ENCODE measurements around the gene ARID5A. TPM values are rescaled to one million over a fixed set of nuclear protein-coding genes. Genes with fewer than 3 reads are reported as not detected.

ARID5A gene
- total RNA-seq, 1 donor from 2014 or later: 38.8 TPM

DNA sequence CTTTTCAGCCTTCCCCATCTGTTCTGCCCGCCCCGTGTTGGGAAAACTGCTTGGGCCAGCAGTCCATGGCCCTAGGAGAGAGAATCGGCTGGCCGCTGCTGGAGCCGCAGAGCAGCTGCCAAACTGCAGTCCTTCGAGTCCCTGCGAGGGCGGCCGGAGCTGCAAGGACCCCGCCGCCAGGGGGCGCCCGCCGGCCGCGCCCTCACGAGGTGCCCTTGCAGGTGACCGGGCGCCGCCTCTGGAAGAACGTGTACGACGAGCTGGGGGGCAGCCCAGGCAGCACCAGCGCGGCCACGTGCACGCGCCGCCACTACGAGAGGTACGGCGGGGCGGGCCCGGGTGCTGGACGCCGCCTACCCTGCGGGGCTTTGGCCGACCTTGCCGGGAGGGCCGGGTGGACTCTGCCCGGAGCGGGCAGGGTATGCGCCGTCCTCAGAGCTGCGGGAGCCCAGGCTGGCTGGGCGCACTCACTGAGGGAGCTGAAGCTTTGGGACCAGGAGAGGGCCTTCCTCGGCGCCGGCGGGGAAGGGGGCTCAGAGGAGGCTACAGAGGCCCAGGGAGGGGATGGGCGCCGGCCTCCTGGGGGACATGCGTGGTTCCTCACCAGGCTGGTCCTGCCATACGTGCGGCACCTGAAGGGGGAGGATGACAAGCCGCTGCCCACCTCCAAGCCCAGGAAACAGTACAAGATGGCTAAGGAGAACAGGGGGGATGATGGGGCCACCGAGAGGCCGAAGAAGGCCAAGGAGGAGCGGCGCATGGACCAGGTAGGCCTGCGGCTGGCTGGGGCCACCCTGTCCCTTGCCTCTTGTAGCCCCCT is 13.6 kb downstream of the ARID5A start:
- TF ChIP-seq, protein P1, sequence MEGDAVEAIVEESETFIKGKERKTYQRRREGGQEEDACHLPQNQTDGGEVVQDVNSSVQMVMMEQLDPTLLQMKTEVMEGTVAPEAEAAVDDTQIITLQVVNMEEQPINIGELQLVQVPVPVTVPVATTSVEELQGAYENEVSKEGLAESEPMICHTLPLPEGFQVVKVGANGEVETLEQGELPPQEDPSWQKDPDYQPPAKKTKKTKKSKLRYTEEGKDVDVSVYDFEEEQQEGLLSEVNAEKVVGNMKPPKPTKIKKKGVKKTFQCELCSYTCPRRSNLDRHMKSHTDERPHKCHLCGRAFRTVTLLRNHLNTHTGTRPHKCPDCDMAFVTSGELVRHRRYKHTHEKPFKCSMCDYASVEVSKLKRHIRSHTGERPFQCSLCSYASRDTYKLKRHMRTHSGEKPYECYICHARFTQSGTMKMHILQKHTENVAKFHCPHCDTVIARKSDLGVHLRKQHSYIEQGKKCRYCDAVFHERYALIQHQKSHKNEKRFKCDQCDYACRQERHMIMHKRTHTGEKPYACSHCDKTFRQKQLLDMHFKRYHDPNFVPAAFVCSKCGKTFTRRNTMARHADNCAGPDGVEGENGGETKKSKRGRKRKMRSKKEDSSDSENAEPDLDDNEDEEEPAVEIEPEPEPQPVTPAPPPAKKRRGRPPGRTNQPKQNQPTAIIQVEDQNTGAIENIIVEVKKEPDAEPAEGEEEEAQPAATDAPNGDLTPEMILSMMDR (IDR thresholded peaks at IDR 0.05; ENCODE audit: insufficient read depth, low read length, poor library complexity, severe bottlenecking): no peak
- Histone ChIP-seq H3K4me3 (ENCODE audit: low read depth, low read length) (no peak overlapping the region), H3K36me3 (ENCODE audit: control insufficient read depth, insufficient read depth, low read length) (no peaks in the 10 kb centered on the region), H3K27me3 (ENCODE audit: control insufficient read depth, insufficient read depth, low read length) (no peaks in the 10 kb centered on the region)
- DNase-seq (ENCODE audit: low read depth): no peak

DNA sequence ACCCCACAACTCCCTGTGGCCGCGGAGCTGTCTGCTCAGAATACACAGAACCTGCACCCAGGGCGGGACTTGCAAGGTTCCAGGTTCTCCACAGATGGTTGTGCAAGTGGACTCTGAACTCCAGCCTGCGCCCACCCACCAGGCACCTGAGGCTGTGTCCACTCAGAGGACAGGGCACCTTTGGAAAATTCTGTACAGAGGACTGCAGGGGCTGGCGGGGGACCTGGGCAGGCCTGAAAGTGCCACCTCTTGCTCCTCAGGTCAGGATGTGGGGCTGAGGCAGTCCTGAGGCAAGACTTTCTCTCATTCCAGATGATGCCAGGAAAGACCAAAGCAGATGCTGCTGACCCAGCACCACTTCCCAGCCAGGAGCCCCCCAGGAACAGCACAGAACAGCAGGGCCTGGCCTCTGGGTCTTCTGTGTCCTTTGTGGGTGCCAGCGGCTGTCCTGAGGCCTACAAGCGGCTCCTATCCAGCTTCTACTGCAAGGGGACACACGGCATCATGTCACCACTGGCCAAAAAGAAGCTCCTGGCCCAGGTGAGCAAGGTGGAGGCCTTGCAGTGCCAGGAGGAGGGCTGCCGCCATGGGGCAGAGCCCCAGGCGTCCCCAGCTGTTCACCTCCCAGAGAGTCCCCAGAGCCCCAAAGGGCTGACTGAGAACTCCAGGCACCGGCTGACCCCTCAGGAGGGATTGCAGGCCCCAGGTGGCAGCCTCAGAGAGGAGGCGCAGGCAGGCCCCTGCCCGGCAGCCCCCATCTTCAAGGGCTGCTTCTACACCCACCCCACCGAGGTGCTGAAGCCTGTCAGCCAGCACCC is 14.4 kb downstream of the ARID5A start:
- DNase-seq (ENCODE audit: low read depth): no peak
- Histone ChIP-seq H3K4me3 (ENCODE audit: low read depth, low read length) (no peak overlapping the region), H3K27me3 (ENCODE audit: control insufficient read depth, insufficient read depth, low read length) (no peaks in the 10 kb centered on the region), H3K36me3 (ENCODE audit: control insufficient read depth, insufficient read depth, low read length) (no peaks in the 10 kb centered on the region)
- TF ChIP-seq, protein P1 (IDR thresholded peaks at IDR 0.05; ENCODE audit: insufficient read depth, low read length, poor library complexity, severe bottlenecking): no peak

DNA sequence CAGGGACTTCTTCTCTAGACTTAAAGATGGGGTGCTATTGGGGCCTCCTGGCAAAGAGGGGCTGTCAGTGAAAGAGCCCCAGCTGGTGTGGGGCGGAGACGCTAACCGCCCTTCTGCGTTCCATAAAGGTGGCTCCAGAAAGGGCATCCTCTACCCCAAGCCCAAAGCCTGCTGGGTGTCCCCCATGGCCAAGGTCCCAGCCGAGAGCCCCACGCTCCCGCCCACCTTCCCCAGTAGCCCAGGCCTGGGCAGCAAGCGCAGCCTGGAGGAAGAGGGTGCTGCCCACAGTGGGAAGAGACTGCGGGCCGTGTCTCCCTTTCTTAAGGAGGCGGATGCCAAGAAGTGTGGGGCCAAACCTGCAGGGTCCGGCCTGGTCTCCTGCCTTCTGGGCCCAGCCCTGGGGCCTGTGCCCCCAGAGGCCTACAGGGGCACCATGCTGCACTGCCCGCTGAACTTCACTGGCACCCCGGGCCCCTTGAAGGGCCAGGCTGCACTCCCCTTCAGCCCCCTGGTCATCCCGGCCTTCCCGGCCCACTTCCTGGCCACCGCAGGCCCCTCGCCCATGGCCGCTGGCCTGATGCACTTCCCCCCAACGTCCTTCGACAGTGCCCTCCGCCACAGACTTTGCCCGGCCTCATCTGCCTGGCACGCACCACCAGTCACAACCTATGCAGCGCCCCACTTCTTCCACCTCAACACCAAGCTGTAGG is 15.2 kb downstream of the ARID5A start:
- Histone ChIP-seq H3K36me3 (ENCODE audit: control insufficient read depth, insufficient read depth, low read length) (no peaks in the 10 kb centered on the region), H3K27me3 (ENCODE audit: control insufficient read depth, insufficient read depth, low read length) (no peaks in the 10 kb centered on the region), H3K4me3 (ENCODE audit: low read depth, low read length) (no peak overlapping the region)
- DNase-seq (ENCODE audit: low read depth): no peak
- TF ChIP-seq, protein P1 (IDR thresholded peaks at IDR 0.05; ENCODE audit: insufficient read depth, low read length, poor library complexity, severe bottlenecking): no peak

DNA sequence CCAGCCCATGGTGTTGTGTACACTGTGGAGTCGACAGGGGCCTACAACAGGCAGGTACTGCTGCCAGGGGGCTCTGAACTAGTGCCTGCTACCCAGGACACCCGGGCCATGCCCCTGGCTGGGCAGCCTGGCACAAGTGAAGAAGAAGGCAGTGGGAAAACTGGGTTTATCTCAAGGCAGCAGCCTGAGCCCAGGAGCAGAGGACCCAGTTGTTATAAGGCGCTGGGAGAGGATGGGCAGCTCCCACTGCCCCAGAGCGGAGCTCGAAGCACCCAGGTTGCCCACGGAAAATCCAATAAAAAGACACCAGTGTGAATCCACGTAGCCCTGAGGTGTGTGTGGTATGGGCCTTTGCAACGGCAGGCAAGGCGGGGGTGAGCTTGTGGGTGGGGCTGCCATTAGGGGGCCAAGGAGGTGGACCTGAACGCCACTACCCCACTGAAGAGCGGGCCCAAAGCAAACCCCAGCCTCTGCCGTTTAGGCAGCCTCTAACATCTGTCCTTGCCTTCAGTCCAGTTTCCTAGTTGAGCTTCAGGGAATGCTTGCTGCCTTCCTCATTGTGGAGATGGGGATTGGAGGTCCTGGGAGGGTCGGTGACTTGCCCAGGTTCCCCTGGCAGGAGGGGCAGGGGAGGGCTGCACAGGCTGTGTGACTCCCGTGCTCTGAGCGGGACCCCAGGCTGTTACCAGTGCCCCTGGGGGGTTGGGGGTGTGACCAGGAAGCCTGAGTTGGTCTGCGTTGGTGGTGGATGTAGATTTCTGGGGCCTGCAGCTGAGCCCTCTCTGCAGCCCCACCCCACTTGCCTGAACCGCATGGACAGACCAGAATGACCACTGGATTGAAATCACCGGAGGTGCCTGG is 16.0 kb downstream of the ARID5A start:
- no peak for DNase-seq (ENCODE audit: low read depth)
- H3K4me3 ChIP-seq (ENCODE audit: low read depth, low read length): no peak overlapping the region
- TF ChIP-seq, protein P1 (IDR thresholded peaks at IDR 0.05; ENCODE audit: insufficient read depth, low read length, poor library complexity, severe bottlenecking): no peak
- H3K27me3 ChIP-seq (ENCODE audit: control insufficient read depth, insufficient read depth, low read length): no peaks in the 10 kb centered on the region
- H3K36me3 ChIP-seq (ENCODE audit: control insufficient read depth, insufficient read depth, low read length): no peaks in the 10 kb centered on the region

Data from kidney epithelial cell (primary cell).